H1 (cell line): Measurements from ENCODE around the gene ARPP21. TPM values are rescaled to one million over a fixed set of nuclear protein-coding genes. Genes with fewer than 3 reads are reported as not detected.

Source experiments
- CTCF ChIA-PET: fragments of 300-600 bp; sonication (Branson Sonifier 250); formaldehyde crosslinking; loops from one replicate; lab custom pipeline; 2021; ENCODE audit not compliant: partially characterized antibody; lab: Charles Lee
- POLR2A ChIA-PET: fragments of 300-600 bp; sonication (Branson Sonifier 250); formaldehyde crosslinking; loops from one replicate; lab custom pipeline; 2021; ENCODE audit warnings: inconsistent platforms; ENCODE audit not compliant: partially characterized antibody; lab: Charles Lee
- DNase-seq, 2 experiments: peaks; one replicate each; pipeline versions ENCODE4 v3.0.0 to v3.0.0-alpha.2; 2010 to 2022; ENCODE audit warnings: low spot score in 2 of 2, low read depth in 1 of 2, mixed read lengths in 1 of 2
- FAIRE-seq: peaks from 2 replicates; lab custom pipeline; 2011; peaks lifted over from hg19 to GRCh38; lab: Jason Lieb, UNC
- H2AFZ ChIP-seq: 2 replicates; pipeline ENCODE4 v1.8.1; 2012; ENCODE audit warnings: low read length, inconsistent platforms
- H2AK5ac ChIP-seq: 2 replicates; pipeline ENCODE4 v1.6.1; 2013; ENCODE audit warnings: low read depth, low read length
- H2BK120ac ChIP-seq: replicated peaks from 2 replicates; pipeline ENCODE3; 2013; ENCODE audit warnings: low read depth, low read length, inconsistent platforms
- H2BK12ac ChIP-seq: 2 replicates; pipeline ENCODE4 v1.6.1; 2013; ENCODE audit warnings: low read depth, low read length
- H2BK15ac ChIP-seq: 2 replicates; pipeline ENCODE4 v1.6.1; 2013; ENCODE audit warnings: low read length
- H2BK20ac ChIP-seq: 2 replicates; pipeline ENCODE4 v1.6.1; 2013; ENCODE audit warnings: low read length
- H2BK5ac ChIP-seq: 2 replicates; pipeline ENCODE4 v1.6.1; 2013; ENCODE audit warnings: low read depth, low read length
- H3K14ac ChIP-seq: 2 replicates; pipeline ENCODE4 v1.6.1; 2013; ENCODE audit warnings: inconsistent platforms; ENCODE audit not compliant: insufficient read length
- H3K18ac ChIP-seq: 2 replicates; pipeline ENCODE4 v1.6.1; 2013; ENCODE audit warnings: low read length; ENCODE audit errors: extremely low read depth
- H3K23ac ChIP-seq: 2 replicates; pipeline ENCODE4 v1.6.1; 2013; ENCODE audit warnings: inconsistent platforms; ENCODE audit not compliant: insufficient read length
- H3K23me2 ChIP-seq: 2 replicates; pipeline ENCODE4 v1.6.1; 2013; ENCODE audit warnings: low read depth, low read length
- H3K27ac ChIP-seq: 2 replicates; pipeline ENCODE4 v1.6.1; 2011; ENCODE audit warnings: low read depth, low read length, inconsistent platforms
- H3K27me3 ChIP-seq, 4 experiments: replicated peaks in 1 of 4; 1 replicate in 1 of 4; 2 replicates in 3 of 4; pipeline versions ENCODE4 v1.6.1 to v1.8.1; 2011 to 2013; ENCODE audit warnings: low read length in 3 of 4, mild to moderate bottlenecking in 3 of 4, inconsistent platforms in 2 of 4, mixed read lengths in 2 of 4, moderate library complexity in 1 of 4; ENCODE audit not compliant: control insufficient read depth in 3 of 4, insufficient read depth in 3 of 4; ENCODE audit errors: extremely low read depth in 1 of 4
- H3K36me3 ChIP-seq, 4 experiments: 2 replicates each; pipeline versions ENCODE4 v1.6.1 to v1.8.1; 2011 to 2013; ENCODE audit warnings: mild to moderate bottlenecking in 4 of 4, low read length in 3 of 4, moderate library complexity in 2 of 4, control low read depth in 1 of 4, inconsistent platforms in 1 of 4; ENCODE audit not compliant: insufficient read depth in 4 of 4, control insufficient read depth in 2 of 4
- H3K4ac ChIP-seq: replicated peaks from 2 replicates; pipeline ENCODE3; 2013; ENCODE audit warnings: low read length, low read depth, mixed read lengths, inconsistent platforms; ENCODE audit not compliant: insufficient read length
- H3K4me1 ChIP-seq, 4 experiments: replicated peaks in 1 of 4; 1 replicate in 1 of 4; 2 replicates in 3 of 4; pipeline versions ENCODE4 v1.6.1 to v1.8.1; 2011 to 2013; ENCODE audit warnings: low read length in 3 of 4, inconsistent platforms in 2 of 4, mixed read lengths in 1 of 4; ENCODE audit not compliant: insufficient read depth in 4 of 4, control insufficient read depth in 3 of 4
- H3K4me2 ChIP-seq, 2 experiments: 2 replicates each; pipeline versions ENCODE4 v1.6.1 to v1.8.1; 2011 to 2013; ENCODE audit warnings: low read depth in 2 of 2, low read length in 2 of 2, control low read depth in 1 of 2, inconsistent platforms in 1 of 2, mild to moderate bottlenecking in 1 of 2; ENCODE audit not compliant: insufficient read depth in 1 of 2
- H3K4me3 ChIP-seq, 4 experiments: fragments of 200-600, 300-600 bp in 1 of 4; sonication (generic), shearing (Covaris generic), sonication (Bioruptor Twin) in 1 of 4; 2 replicates each; pipeline versions ENCODE4 v1.5.1 to v1.8.1; 2011 to 2016; ENCODE audit warnings: low read length in 4 of 4, low read depth in 3 of 4, control low read depth in 2 of 4, inconsistent platforms in 2 of 4, mild to moderate bottlenecking in 2 of 4, mixed read lengths in 1 of 4, moderate library complexity in 1 of 4; ENCODE audit not compliant: insufficient read depth in 2 of 4; ENCODE audit errors: extremely low read depth in 1 of 4
- H3K56ac ChIP-seq: replicated peaks from 2 replicates; pipeline ENCODE3; 2013; ENCODE audit warnings: low read depth, mild to moderate bottlenecking, mixed read lengths, low read length, inconsistent platforms; ENCODE audit not compliant: insufficient read length
- H3K79me1 ChIP-seq: 2 replicates; pipeline ENCODE4 v1.6.1; 2013; ENCODE audit warnings: low read depth, low read length, control low read depth
- H3K79me2 ChIP-seq, 2 experiments: 2 replicates each; pipeline versions ENCODE4 v1.6.1 to v1.8.1; 2012 to 2013; ENCODE audit warnings: low read length in 2 of 2, mild to moderate bottlenecking in 2 of 2, inconsistent platforms in 1 of 2; ENCODE audit not compliant: insufficient read depth in 2 of 2, control insufficient read depth in 1 of 2
- H3K9ac ChIP-seq, 4 experiments: replicated peaks in 1 of 4; 1 replicate in 1 of 4; 2 replicates in 3 of 4; pipeline versions ENCODE4 v1.6.1 to v1.8.1; 2011 to 2013; ENCODE audit warnings: low read depth in 3 of 4, low read length in 3 of 4, control low read depth in 2 of 4, mild to moderate bottlenecking in 2 of 4, moderate library complexity in 2 of 4, inconsistent platforms in 1 of 4; ENCODE audit errors: extremely low read depth in 1 of 4
- H3K9me3 ChIP-seq, 2 experiments: 2 replicates each; pipeline versions ENCODE4 v1.6.1 to v1.8.1; 2012 to 2013; ENCODE audit warnings: mild to moderate bottlenecking in 2 of 2, moderate library complexity in 2 of 2, control low read depth in 1 of 2, inconsistent platforms in 1 of 2, low read depth in 1 of 2, low read length in 1 of 2, mixed read lengths in 1 of 2; ENCODE audit not compliant: insufficient read depth in 2 of 2
- H4K20me1 ChIP-seq, 2 experiments: replicated peaks in 1 of 2; 2 replicates each; pipeline versions ENCODE3 to v1.8.1; 2011 to 2013; ENCODE audit warnings: inconsistent platforms in 2 of 2, low read length in 2 of 2, mild to moderate bottlenecking in 1 of 2; ENCODE audit not compliant: insufficient read depth in 2 of 2, control insufficient read depth in 1 of 2
- H4K5ac ChIP-seq: 2 replicates; pipeline ENCODE4 v1.6.1; 2013; ENCODE audit warnings: low read length, low read depth, mixed read lengths, inconsistent platforms; ENCODE audit not compliant: insufficient read length
- H4K8ac ChIP-seq: 2 replicates; pipeline ENCODE4 v1.8.0; 2013; ENCODE audit warnings: mild to moderate bottlenecking, moderate library complexity, low read length, inconsistent platforms; ENCODE audit not compliant: insufficient read depth; ENCODE audit errors: extremely low read depth
- H4K91ac ChIP-seq: replicated peaks from 2 replicates; pipeline ENCODE3; 2013; ENCODE audit warnings: low read length, mixed read lengths, inconsistent platforms; ENCODE audit not compliant: insufficient read length
- BCL11A ChIP-seq, 2 experiments: IDR thresholded peaks; one replicate each; pipeline ENCODE4 v1.6.1; 2011; ENCODE audit warnings: low read depth in 2 of 2, low read length in 2 of 2, mild to moderate bottlenecking in 2 of 2
- CEBPB ChIP-seq: IDR thresholded peaks from 2 replicates; pipeline ENCODE4 v1.6.1; 2012; ENCODE audit warnings: low read depth, low read length
- CTCF ChIP-seq, 3 experiments: IDR thresholded peaks; 1 replicate in 2 of 3; 2 replicates in 1 of 3; pipeline versions ENCODE4 v1.5.1 to v1.6.1; 2011; ENCODE audit warnings: low read length in 3 of 3, mild to moderate bottlenecking in 3 of 3, inconsistent platforms in 2 of 3, low read depth in 1 of 3, moderate library complexity in 1 of 3; ENCODE audit not compliant: insufficient read depth in 1 of 3; ENCODE audit errors: control extremely low read depth in 1 of 3
- RAD21 ChIP-seq, 2 experiments: IDR thresholded peaks in 1 of 2; conservative IDR thresholded peaks in 1 of 2; 2 replicates each; pipeline ENCODE4 v1.6.1; 2011; ENCODE audit warnings: low read depth in 2 of 2, low read length in 2 of 2, improper control_type of control experiment in 1 of 2, inconsistent platforms in 1 of 2, mild to moderate bottlenecking in 1 of 2, moderate library complexity in 1 of 2
- TBP ChIP-seq: IDR thresholded peaks from 2 replicates; pipeline ENCODE4 v1.6.1; 2011; ENCODE audit warnings: low read depth, low read length, improper control_type of control experiment
- polyA plus RNA-seq, 7 experiments: library from polyadenylated mRNA; depleted of rRNA in 3 of 7; stranded (reverse) in 5 of 7; unstranded in 2 of 7; fragments of >200 nt in 5 of 7; fragments of 200-250 nt in 2 of 7; gene quantifications; 1 replicate in 5 of 7; 2 replicates in 1 of 7; 4 replicates in 1 of 7; pipeline versions ENCODE4 v1.2.1 to v1.2.3, GENCODE V29; 2011 to 2013; ENCODE audit warnings: missing spikeins in 2 of 7, mixed read lengths in 2 of 7
- total RNA-seq: library from RNA; stranded (reverse); fragmentation: NEBNext Ultra II Directional; extraction: Animal tissue kit (Norgen Biotek cat#: 25700); gene quantifications from 2 replicates; pipeline ENCODE4 v1.2.1, GENCODE V29; 2021

The ARPP21 gene
- total and polyA plus RNA-seq, 2 of the 8 experiments (the other 6 are each of a cell fraction or from before 2014, with no cell fraction given), result not detected

- Histone ChIP-seq H2AK5ac (no peak overlapping the region), H2BK15ac (no peak overlapping the region), H2BK12ac (no peak overlapping the region), H3K36me3 (no peaks in the 10 kb centered on the region), H3K9me3 (no peaks in the 10 kb centered on the region), H2BK120ac (no peak overlapping the region), H4K20me1 (no peaks in the 10 kb centered on the region), H3K18ac (no peak overlapping the region), H3K56ac (no peak overlapping the region), H3K23me2 (no peaks in the 10 kb centered on the region), H3K27ac (no peak overlapping the region), H2BK20ac (no peak overlapping the region), H2AFZ (no peak overlapping the region), H4K91ac (no peak overlapping the region), H3K4me2 (no peak overlapping the region), H3K4me3 (no peak overlapping the region), H3K14ac (no peak overlapping the region), H4K8ac (no peak overlapping the region), H2BK5ac (no peak overlapping the region), H3K9ac (no peak overlapping the region), H3K23ac (no peak overlapping the region), H3K79me2 (no peaks in the 10 kb centered on the region), H4K5ac (no peak overlapping the region), H3K4me1 (no peaks in the 10 kb centered on the region; a peak in 1 of 7 replicates), H3K4ac (no peak overlapping the region), H3K79me1 (no peaks in the 10 kb centered on the region), H3K27me3 (no peaks in the 10 kb centered on the region)
- ChIA-PET CTCF (interaction anchor here (0.9 to 1.8 kb wide), 5 partner anchors 17 to 655 kb away, joined by 3 to 5 read pairs (median 3); no protein-coding TSS in a partner anchor), POLR2A (no interaction called here)
- DNase-seq, result no peak
- FAIRE-seq, result no peak
- TF ChIP-seq RAD21 (IDR thresholded peaks at IDR 0.05 in 1 of 2, conservative IDR thresholded peaks at IDR 0.05 in 1 of 2; ENCODE audit: low read depth in 2 of 2, low read length in 2 of 2) (peak; percentile 52 to 66), BCL11A (IDR thresholded peaks at IDR 0.05; ENCODE audit: low read depth in 2 of 2, low read length in 2 of 2) (no peak), CEBPB (no peak), CTCF (IDR thresholded peaks at IDR 0.05; ENCODE audit: control extremely low read depth in 1 of 3, insufficient read depth in 1 of 3, low read depth in 1 of 3, low read length in 3 of 3) (peak; percentile 25 to 51 (median 32); a peak in 3 of 4 replicates), TBP (no peak)
These were observed 20.4 kb downstream of the ARPP21 start for GRCh38 chr3:35659768-35660167.
